KG1 (cell line): Measurements from ENCODE around the gene MSI2.

Experiments used
- DNase-seq: peaks from one replicate; lab custom pipeline; 2025; lab: John Stamatoyannopoulos, UW

Gene MSI2

DNA sequence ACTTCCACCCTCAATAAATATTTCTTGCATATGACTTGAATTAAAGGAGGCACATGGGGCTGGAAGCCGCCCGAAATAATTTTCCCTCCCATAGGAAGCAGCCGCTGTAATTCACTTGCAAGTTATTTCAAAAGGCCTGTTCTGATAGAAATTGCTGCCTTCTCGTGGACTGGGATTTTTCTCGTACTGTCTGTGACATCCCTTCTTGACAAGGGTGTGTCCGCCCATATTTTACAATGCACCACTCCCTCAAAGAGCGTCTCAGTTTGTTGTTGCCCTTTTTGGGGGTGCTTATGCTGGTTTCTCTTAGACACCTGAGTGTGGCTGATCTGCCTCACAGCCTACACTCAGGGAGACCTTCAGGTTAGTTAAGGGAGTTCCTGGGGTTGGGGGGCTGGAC, 160.0 kb downstream of the MSI2 start:
- DNase-seq, result no peak

DNA sequence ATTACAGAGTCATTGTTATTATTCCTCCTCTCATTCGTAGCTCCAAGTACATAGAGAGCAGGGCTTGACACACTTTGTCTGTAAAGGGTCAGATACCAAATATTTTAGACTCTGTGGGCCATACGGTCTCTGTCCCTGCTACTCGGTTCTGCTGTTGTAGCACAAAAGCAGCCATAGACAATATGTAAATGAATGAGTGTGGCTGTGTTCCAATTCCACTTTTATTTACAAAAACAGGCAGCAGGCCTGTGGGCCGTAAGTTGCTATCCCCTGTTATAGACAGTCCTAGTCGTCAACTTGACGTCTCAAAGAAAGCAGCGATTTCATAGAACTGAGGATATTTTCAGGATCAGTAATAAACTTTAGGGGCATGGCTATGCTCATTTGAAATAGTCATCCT, 161.6 kb downstream of the MSI2 start:
- no peak for DNase-seq

DNA sequence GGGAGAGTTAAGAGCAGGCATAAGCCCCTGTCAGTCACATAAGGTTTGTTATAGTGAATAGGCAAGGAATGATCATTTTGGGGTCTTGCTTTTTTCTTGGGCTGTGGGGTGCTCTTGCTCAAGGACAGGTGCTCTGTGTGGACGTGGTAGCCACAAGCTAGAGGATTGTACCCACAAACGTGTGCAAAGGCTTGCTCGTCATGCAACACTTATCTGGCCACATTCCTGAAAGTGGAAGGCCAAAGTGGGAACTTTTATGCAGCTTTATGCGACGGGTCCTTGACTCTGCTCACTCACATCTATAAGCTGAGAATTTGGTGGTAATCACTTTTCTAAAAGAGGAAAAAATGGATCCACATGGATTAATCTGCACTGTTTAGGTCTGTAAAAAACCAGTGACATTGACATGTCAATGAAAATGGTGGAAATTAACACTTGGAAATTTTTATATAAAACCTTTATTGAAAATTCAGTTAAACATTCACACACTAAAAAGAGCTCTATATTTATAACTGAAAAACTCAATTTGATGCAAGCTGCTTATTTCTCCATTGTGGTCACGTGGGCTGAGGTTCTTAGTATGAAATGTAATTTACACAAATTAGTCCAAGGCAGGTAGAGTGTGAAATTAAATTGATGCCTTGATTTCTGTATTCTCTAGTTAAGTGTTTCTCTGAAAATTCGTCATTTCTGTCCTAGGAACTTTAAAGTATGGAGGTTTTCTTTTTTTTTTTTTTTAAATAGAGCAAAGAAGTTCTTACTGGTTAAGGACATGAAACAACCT, 162.3 kb downstream of the MSI2 start:
- DNase-seq, result no peak

DNA sequence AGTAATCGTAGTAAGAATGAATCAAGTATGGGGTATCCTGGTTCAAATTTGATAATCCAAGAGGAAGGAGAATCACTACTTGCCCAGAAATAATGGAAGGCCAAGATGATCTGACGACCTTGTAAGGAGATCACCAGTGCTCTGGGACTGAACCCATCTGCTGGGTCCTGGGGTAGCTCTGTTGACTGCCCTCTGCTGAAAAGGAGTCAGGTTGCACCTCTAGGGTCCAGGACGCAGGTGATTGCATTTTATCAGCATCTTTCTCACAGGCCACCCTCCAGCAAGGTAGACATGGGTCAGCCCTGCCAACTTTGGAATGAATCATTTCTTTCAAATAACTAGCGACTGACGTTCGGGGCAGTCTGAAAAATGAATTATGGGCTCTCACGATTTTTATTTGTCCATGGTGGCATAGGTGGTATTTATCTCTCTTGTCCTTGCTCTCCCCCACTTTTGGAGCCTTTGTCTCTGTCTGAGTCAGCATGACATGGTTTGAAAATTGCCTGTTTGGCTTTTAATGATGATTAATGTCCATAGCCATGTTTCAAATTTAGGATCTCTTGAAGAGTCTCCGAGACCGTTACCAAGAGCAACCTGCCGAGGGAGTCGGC, 163.7 kb downstream of the MSI2 start:
- DNase-seq, result no peak

DNA sequence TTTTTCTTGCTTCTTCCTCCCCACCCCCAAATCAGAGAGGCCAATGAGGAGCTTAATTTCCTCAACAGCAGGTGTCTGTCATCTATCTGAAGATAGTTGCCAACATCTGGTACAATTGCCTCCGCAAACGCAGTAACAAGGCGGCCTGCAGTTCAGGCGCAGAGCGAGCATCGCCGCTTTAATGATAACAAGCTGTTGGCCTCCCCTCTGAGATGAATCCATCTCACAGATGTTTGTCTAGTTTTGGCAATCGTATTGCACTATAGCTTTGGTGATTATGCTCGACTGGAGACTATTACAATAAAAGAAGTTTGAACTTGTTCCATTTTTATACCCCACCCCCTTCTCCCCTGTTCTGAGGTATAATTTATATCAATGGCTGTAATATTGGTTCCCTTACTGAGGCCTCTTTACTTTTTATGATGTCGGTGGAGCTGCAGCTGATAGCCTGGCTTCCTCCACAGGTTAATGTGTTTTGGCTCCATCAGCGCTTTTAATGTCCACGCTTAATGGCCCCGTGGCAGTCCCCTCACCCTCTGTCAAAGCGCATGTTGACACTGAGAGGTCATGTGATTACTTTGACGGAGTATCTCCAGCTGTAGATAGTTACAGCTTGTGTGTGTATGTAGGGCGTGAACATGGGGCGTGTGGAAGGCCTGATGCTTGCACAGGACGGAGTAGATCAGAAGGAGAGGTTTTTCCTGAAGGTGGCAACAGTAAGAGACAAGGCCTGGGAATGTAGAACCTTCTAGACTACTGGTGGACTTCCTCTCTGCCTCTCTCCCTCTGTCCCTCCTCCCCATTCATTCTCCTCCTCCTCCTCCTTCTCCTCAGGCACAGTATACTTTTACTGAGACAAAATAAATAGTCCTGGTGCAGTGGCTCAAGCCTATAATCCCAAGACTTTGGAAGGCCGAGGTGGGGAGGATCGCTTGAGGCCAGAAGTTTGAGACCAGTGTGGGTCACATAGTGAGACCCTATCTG, 164.7 kb downstream of the MSI2 start:
- DNase-seq, result no peak

DNA sequence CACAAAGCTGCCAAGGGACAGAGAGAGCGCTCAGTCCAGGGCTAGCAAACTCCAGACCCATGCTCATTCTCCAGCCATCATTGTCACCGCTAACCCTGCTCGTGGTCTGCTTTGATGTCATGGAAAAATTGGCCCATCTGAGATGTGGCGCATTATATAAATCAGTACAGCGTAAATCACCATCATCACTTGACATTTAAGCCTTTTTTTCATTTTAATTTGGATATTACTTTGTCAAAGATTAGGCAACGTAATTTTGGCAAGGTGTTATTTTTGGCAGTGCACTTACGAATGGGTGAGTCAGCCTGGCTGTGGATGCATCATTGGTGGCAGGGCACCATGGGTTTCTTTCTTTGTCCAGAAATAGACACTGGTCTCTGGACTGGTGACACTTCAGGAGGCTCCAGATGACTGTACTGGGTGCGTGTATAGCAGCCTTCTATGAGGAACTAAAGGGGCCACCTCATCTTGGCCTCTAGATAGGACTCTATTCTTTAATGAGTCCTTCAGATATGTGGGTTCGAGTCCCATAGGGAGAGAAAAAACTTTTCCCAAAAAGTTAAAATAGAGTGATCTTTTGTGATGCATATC, 166.3 kb downstream of the MSI2 start:
- no peak for DNase-seq

DNA sequence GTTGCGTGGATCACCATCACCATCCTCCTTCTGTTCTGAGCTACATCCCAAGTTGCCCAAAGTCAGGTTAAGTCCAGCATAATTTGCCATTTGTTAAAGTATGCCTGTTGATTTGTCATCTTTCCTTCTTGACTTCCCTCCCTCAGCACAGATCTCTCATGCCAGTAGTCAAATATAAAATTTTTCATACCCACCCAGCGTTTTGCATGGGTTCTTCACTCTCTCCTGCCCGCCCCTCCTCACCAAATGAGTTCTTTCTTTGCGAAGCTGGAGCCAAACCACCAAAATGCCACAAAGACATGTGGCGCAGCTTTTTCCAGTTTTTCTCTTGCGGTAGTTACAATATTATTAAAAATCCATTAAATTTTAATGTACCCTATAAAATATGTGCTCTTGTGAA, 167.2 kb downstream of the MSI2 start:
- DNase-seq, result no peak

DNA sequence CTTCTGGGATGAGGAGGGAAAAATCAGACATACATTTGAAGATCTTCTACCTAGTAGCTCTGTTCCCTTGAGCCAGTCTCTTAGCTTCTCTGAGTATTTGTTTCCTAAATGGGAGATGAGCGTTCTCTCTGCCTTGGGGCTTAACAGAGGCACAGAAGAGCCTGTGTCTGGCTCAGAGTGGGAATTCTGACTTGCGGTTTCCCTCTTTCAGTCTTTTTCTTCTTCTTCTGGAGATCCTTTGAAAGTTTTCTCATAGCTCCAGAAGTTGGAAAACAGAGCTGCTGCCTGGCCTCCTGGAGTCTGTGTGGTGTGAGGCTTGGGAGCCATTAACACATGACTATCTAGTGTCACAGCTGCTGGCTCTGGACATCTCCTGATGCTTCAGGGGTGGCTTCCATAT, 167.9 kb downstream of the MSI2 start:
- DNase-seq, result no peak

DNA sequence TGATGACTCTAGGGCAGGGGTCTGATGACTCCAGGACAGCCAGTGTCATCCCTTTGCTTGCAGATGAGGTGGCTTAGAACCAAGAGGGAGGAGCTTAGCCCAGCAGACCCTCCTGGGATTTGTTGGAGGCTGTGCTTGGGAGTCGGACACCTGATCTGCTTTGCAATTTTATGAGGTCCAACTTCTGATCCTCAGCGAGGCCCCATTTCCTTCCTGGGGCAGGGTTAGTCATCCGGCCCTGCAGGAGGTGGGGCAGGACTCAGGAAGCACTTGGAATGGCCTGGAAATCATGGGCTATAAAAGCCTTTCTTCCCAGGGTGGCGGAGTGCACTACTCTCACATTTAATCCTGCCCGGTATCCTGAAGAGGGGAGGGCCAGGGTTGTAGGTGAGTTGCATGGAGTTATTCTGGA, 168.5 kb downstream of the MSI2 start:
- no peak for DNase-seq

DNA sequence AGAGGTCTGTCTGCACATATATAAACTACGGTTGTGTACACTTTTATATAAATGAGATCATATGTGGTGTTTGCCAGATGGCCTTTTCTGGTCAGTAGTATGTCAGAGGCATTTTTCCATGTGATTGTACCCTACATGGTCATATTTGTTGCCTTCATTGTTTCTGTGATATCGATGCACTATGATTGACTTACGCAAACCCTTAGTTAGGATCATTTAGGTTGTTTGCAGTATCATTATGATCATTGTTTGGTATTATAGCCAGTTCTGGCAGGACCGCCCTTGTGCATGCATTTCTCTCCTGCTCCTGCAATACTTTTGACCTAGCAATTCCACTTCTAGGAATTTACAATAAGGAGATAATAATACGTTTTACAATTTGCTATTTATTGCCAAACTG, 169.1 kb downstream of the MSI2 start:
- no peak for DNase-seq

DNA sequence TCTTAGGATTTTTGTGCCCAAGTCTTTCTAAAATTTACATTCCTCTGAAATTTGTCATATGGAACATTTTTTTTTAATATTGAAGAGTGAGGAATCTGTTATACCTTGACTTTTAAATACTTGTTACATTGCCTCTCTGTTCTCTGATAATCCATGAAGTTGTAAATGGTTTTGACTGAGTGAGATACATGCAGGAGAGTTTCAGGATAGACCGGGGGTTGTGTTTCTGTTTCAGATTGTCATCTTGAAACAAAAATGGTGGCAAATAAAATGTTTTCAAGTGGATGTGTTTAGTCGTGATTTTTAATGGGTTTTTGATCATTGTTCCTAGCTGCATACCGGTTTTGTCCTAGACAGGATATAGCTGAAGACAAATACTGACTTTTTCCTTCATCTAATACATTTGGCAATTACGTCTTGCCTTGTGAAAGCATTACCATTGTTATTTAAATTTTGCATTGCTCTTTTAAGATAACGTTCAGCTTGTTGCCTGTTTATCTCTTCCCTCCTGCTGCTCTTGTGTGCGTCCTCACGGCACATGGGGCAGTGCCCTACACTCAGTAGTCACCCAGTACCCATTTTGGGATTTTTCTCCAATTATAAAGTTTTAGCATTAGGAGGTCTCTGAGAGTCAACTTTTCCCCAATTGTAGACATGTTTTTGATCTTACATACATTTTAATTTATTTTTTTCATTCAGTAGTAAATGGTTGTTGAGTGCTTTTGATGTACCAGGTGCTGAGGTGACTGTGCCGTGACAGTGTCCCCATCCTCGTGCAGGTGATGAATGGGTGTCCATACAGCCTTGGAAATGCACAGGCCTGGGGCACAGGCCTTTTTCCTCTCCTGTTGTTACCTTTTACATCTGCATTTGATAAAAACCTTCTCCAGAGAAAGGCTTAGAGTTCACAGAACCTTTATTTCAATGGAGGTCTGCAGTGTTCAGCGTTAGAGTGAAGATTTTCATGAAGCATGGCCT, 169.9 kb downstream of the MSI2 start:
- DNase-seq, result no peak

DNA sequence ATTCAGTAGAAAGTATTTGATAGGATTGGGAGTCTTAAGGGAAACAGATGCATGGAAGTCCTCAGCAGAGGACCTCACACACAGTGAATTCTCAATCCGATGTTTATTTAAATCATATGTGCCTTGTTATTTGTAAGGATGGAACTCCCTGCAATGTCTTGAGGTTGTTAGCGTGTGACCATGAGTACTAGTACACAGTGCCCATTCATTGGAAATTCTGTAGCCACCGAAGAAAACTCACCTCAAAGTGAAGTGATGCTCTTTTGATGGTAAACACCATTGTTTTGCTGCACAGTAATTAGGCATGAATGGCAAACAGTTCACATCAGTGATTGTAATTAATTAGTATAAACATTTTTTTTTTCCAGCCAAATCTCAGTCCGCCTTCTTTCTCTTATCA, 173.6 kb downstream of the MSI2 start:
- no peak for DNase-seq

DNA sequence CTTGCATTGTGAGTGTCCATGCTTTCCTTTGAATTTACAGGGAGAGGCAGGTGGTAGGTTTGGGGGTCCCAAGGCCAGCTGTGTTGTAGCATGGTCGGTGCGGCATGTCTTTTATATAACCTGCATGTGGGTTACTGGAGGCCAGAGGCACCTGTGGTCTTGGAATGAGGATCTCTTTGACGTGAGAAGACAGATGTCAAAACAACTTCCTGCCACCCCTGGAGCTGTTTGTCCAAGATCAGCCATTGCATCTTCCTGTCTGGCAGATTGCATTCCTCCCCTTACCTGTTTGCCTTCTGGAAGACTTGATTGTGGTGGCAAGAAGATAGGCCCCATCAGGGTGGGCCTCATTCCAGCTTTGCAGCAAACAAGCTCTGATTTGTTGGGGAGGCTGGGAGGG, 175.1 kb downstream of the MSI2 start:
- no peak for DNase-seq

DNA sequence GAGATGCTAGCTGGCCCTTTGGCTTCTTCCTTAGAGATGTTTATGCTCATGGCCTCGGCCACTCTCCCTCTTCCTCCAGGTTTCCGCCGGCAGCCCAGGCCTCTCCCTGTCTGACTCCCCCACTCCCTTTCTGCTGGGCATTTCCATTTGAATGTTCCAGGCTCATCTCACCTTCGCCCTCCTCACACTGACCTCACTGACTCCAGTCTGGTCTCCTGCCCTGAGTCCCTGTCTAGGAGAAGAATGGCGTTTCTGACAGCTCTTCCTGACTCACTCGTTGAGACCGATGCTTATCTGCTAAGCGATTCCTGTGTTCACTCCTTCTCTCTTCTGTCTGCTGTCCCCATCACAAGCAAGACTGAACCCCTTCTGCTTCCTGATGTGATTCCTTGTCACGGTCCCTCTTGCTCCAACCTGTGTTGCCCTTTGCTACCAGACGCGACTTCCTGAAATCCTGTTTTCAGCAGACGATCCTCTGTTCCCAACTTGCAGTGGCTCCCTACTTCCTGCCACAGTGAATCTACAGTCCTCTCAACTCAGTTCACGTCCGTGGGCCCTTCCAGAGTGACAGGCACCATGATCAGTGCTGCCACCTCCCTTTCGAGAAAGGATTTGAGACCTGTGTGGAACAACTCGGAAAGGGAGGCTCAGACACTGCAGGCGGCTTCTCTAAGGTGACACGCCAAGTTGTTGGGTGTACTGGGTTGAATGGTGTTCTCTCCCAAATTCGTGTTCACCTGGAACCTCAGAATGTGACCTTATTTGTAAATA, 176.4 kb downstream of the MSI2 start:
- no peak for DNase-seq

DNA sequence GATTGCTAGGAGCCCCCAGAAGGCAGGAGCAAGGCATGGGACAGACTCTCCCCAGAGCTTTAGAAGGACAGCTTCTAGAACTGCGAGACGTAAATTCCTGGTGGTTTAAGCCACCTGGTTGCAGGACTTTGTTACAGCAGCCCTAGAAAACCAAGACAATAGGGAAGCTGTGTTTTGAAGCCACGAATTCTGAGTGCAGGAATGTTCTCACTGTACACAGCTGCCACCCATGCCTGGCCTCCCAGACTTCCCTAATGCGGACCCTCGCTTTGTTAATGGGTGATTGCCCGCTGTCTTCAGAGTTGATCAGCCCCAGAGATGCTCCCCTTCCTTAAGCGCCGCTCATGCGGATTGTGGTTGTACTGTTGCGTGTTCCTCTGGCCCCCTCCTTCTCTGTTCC, 177.1 kb downstream of the MSI2 start:
- DNase-seq, result no peak

DNA sequence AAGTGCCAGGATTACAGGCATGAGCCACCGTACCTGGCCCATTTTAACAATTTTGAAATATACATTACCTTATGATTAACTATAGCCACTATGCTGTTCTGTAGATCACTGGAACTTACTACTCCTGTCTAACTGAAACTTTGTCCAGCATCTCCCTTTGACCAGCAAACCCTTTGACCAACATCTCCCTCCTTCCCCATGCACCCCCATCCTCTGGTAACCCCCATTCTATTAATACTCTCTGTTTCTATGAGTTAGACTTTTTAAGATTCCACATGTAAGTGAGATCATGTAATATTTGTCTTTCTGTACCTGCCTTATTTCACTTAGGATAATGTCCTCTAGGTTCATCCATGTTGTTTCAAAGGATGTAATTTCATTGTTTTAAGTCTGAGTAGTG, 178.0 kb downstream of the MSI2 start:
- no peak for DNase-seq

DNA sequence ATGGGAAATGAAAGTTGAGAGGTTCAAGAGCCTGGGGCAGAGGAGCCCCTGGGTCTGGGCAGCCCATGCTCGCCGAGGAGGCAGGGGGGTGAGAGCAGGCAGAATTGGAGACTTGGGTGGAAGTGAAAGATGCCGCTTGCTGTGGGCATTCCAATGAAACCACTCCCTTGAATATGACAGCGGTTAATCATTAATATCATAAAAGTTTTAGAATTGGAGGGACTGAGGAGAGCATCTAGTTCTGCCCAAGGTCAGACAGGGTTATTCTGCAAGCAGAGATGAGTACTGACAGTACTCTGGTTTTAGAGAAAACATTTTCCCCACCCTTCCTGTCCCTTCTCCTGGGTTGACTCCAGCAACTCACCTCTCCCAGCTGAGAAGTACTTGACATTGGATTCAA, 180.2 kb downstream of the MSI2 start:
- no peak for DNase-seq

DNA sequence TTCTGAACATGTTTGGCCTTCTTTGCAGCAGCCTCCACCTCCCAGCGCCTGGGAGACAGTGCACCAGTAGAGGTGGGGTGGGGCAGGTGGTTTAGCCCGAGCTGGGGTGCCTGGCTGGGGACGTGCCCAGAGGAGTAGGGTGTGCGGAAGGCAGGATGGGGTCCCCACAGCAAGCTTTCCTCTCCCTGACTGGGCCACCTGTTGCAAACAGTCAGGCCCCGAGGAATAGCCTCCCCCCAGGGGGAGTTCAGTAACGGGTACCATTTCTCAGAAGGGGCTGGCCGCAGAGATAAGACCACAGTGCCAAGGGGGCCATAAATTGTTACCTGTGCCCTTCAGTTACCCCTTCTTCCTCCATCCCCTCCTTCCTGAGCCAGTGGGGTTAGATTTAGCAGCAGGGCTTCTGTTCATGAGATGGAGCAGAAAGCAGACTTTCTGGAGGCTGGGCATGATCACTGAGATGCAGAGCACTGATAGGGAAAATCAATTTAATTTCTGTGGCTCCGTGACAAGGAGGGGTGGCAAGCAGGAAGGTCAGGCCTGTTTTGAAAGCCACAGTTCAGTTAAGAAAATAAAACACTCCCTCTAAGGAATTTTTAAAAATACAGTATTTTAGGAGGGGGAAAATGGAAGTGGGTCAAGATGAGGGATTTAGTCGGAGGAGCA, 181.9 kb downstream of the MSI2 start:
- peak; percentile 85 for DNase-seq

DNA sequence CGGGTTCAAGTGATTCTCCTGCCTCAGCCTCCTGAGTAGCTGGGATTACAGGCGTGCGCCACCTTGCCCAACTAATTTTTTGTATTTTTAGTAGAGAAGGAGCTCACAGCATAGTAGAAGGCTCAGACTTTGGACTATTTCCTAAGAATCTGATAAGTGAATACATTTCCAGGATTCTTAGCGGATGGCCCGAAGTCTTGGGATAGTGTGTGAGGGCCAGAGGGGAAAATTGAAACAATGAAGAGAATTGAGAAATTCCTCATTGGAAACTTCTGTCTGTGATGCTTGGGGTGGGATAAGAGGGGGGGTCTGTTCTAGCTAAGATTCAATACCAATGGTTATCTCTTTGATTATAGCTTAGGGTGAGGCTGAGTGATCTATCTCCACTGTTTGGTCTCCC, 183.3 kb downstream of the MSI2 start:
- no peak for DNase-seq
